HG03280 (cell line): ENCODE measurements around the gene RETREG3.
"Not testable (repeated sequence)": the region's sequence is repeated elsewhere in the genome, so short reads cannot be mapped to it uniquely, and the experiment has no call there.

ENCODE experiments used
- ATAC-seq: cut with Tn5 transposase; IDR thresholded peaks from one replicate; pipeline ENCODE4 v1.9.1; 2021; ENCODE audit warnings: mild to moderate bottlenecking, moderate library complexity; ENCODE audit not compliant: unreplicated experiment

Gene RETREG3

DNA sequence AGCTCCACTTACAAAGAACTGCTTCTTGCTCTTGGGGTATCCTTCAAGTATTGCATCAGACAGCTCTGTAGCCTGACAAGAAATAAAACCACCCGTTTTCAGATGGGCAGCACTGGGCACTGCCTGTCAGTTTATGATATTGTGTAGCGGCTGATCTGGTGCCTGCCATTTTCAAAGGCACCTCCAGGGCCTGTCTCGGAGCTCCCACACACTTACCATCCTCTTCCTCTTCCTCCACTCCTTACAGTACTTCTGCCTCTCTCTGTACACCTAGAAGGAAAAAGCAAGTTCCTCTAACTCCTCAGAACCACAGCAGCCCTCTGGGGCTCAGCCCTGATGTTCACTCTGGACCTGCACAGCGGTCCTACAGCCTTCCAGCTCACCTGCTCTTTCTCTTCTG, 36.1 kb downstream of the RETREG3 start:
- no peak for ATAC-seq

GRCh38 chr17:42571435-42572225, 37.5 kb downstream of the RETREG3 start:
- no peak for ATAC-seq

DNA sequence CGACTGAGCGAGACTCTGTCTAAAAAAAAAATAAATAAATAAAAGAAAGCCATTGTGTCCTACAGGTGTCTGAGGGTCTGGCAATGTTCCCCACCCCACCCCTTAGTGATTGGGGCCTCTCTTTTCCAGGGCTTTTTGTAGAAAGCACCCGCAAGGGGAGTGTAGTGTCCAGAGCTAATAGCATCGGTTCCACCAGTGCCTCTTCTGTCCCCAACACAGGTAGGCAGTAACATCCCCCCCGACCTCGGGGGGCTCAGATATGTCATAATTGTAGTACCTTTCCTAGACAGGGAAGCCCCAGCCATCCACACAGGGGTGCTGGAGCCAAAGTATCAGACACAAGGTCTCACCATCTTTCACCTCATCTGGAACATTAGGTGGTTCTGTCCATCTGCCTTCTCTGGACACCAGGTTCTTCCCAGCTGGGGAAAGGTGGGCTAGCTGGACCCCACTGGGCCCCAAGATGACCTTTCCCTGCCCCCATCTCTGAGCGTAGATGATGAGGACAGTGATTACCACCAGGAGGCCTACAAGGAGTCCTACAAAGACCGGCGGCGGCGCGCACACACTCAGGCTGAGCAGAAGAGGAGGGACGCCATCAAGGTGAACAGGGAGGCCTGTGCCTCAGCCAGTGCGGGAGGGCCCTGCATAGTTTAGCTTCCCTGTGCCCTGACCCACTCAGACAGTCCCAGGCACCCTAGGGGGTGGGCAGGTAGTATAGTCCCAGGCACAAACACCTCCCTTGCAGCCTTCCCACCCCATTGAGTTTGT, 40.6 kb downstream of the RETREG3 start:
- no peak for ATAC-seq

- ATAC-seq = no peak
These were observed 42.1 kb downstream of the RETREG3 start, which contains the start of gene MLX for GRCh38 chr17:42566883-42567573. TSS of gene MLX (plus strand) at chr17:42567100. CDS start at chr17:42567125, 25 bp downstream.

- no peak for ATAC-seq
These were observed 42.8 kb downstream of the RETREG3 start for GRCh38 chr17:42566215-42566882.

DNA sequence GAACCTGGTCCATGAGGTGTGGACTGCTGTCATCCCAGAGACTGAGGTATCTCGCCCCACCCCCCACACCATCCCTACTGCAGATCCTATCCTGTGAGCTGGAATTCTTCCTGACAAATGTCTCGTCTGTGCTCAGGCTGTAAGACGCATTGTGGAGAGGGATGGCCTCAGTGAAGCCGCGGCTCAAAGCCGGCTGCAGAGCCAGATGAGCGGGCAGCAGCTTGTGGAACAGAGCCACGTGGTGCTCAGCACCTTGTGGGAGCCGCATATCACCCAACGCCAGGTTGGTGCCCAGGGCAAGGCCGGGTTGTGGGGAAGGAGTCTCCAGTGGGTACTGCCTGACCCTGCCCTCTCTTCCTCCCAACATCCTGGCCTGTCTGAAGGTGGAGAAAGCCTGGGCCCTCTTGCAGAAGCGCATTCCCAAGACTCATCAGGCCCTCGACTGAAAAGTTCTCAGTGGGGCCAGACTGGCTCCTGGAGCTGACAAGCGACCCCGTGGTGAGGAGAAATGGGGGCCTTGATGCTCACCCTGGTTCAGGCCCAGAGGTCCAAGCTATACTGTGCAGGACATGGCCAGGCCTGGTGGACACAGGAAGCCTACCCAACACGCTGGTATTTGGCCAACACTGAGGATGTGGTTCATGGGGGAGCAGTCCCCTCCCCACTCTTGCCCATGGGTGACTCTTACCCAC, 43.5 kb downstream of the RETREG3 start:
- ATAC-seq = no peak

DNA sequence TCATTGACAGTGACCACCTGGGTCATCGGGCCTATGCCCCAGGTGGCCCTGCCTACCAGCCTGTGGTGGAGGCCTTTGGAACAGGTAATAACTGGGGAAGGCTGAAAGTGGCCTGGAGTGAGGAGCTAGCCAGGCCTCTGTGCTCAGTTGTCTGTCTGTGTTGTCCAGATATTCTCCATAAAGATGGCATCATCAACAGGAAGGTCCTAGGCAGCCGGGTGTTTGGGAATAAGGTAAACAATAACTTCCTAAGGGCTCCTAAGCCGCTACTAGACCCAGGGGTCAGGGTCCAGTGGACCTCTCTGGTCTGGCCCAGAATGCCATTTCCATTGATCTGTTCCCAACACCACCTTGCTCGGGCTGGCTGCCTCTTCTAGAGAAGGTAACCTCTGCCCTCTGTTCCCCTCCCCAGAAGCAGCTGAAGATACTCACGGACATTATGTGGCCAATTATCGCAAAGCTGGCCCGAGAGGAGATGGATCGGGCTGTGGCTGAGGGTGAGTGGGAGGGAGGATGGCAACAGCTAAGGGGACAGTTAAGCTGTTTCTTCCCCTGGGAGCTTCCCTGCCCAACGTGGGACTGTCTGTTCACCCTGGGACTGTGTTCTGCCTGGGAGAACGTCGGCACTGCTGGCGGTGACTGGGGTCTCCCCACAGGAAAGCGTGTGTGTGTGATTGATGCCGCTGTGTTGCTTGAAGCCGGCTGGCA, 44.2 kb downstream of the RETREG3 start:
- no peak for ATAC-seq

DNA sequence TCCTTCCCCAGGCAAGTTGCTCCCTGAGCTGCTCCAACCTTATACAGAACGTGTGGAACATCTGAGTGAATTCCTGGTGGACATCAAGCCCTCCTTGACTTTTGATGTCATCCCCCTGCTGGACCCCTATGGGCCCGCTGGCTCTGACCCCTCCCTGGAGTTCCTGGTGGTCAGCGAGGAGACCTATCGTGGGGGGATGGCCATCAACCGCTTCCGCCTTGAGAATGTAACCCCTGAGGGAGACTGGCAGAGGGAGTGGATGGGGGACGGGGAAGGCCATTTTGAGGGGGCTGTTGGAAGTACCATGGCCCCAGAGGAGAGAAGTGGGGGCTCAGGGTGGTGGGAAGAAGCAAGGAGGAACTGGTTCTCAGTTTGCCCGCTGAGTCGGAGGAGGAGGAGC, 45.2 kb downstream of the RETREG3 start:
- ATAC-seq = no peak

GRCh38 chr17:42563543-42563942, 45.6 kb downstream of the RETREG3 start:
- no peak for ATAC-seq

DNA sequence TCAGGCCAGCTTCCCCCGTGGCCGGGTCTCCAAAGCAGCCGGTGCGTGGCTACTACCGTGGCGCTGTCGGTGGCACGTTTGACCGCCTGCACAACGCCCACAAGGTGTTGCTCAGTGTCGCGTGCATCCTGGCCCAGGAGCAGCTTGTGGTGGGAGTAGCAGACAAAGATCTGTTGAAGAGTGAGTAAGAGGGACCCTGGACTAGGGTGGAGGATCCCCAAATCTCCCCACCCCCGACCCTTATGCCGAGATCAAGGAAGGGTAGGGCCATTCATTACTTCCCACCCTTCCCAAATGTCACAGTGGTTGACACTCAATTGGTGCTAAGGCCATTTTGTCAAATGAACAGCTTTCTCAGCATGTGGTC, 46.0 kb downstream of the RETREG3 start:
- no peak for ATAC-seq

GRCh38 chr17:42562388-42563142, 46.6 kb downstream of the RETREG3 start:
- no peak for ATAC-seq

DNA sequence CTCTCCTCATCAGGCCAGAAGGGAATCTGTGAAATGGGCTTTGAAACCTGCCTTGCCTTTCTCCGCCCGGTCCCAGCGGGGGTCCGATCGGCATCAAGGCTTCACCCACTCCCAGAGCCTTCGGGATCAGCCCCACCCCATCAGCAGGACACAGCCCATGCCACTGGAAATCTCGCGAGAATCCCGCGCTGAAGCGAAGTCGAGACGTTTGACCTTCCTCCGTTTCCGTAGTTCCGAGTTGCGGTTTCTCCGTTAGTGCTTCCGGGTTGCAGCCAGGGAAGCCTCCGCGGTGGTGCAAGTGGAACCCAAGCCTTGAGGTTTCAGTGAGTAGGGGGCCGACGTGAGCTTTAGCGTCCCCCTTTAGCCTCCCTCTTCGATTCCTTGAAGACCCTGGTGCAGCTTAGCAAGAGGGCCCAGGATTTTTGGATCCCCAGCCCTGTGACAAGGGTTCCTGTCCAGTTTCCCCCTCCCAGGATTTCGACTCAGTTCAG, 47.2 kb downstream of the RETREG3 start, which contains the start of gene COASY:
TSS of gene COASY (plus strand) at position 252 of the 491 bp plus-strand sequence. CDS start 475 bp downstream, outside the sequence.
- peak; percentile 56 for ATAC-seq

DNA sequence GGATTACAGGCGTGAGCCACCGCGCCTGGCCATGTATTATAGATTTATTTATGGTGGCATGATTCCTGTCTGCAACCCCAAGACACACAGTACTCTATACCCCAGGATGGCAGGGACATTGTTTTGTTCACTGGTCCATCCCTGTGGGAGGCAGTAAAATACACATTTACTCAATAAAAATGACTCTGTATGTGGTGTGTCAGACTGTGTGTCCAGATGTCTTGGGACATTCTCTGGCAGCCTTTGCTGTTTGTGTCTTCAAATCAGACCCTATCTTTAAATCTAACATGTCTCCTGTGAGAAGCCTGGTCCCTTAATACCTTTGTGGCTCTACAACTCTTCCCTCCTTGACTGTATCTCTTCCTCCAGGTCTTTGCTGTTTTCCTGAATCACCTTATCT, 48.9 kb downstream of the RETREG3 start:
- no peak for ATAC-seq

GRCh38 chr17:42559075-42559474, 50.1 kb downstream of the RETREG3 start:
- ATAC-seq = no peak

GRCh38 chr17:42555961-42556617, 53.1 kb downstream of the RETREG3 start:
- ATAC-seq = not testable (repeated sequence)

GRCh38 chr17:42555122-42555622, 54.0 kb downstream of the RETREG3 start:
- no peak for ATAC-seq

DNA sequence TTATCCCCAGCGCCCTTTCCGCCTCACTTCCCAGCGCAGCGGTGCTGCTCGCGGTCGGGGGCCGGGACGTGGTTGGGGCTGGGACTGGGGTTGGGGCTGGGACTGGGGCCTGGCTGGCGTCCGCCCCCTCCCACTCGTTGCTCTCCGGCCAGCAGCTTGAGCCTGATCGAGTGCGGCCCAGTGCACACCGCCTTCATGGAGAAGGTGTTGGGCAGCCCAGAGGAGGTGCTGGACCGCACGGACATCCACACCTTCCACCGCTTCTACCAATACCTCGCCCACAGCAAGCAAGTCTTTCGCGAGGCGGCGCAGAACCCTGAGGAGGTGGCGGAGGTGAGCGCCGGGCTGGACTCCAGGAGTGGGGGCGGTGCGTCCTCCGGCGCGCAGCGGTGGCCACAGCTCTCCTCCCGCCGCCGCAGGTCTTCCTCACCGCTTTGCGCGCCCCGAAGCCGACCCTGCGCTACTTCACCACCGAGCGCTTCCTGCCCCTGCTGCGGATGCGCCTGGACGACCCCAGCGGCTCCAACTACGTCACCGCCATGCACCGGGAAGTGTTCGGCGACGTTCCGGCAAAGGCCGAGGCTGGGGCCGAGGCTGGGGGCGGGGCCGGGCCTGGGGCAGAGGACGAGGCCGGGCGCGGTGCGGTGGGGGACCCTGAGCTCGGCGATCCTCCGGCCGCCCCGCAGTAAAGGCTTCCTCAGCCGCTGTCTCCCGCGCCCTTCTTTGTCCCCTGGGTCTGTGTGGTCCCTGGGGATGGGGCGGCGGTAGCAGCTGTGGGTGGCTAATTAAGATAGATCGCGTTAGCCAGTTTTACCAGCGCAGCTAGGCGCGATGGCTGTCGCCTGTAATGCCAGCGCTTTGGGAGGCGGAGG, 54.7 kb downstream of the RETREG3 start:
- ATAC-seq = peak; percentile 73
